ENCODE results near the gene ZMYM3. TPM values are rescaled to one million over a fixed set of nuclear protein-coding genes. Genes with fewer than 3 reads are reported as not detected.
"Not testable (repeated sequence)": the region's sequence is repeated elsewhere in the genome, so short reads cannot be mapped to it uniquely, and the experiment has no call there.

ZMYM3 gene
- total and polyA plus RNA-seq, 3 experiments from 2014 or later, result 7.4 to 16.7 (median 16.5) TPM

DNA sequence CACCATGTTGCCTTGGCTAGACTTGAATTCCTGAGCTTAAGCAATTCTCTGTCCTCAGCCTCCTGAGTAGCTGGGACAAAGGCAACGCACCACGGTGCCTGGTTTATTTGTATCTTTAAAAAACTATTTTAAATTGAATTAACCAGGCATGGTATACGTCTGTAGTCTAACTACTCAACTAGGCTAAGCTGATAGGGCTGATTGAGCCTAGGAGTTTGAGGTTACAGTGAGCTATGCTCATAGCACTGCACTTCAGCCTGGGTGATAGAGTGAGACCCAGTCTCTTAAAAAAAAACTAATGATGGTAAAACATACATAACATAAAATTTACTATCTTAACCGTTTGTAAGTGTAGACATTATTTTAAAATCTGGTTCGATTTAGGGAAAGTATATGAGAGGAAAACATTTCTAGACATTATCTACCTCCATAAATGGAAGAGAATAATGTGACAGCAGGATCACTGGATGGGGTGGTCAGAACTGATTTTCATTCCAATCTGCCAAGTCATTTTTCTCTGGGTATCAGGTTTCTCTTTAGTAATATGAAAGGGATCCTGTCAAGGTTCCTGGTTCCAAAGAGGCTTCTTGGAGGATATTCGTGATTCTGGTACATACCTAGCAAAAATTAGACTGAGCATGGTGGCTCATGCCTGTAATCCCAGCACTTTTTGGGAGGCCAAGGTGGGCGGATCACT, 38.9 kb upstream of the ZMYM3 start:
- peaks cover 8 to 20% (median 8%) of the 10 kb centered on the region in 3 donors for H3K4me1 Mint-ChIP-seq
- H3K4me1 ChIP-seq (ENCODE audit: insufficient read depth, low read length), result no peaks in the 10 kb centered on the region
- peak overlapping the region in 1 of 8 donors; percentile 54 for H3K27ac Mint-ChIP-seq
- DNase-seq, result no peak
- no peaks in the 10 kb centered on the region for H3K27me3 ChIP-seq (ENCODE audit: insufficient read depth, low read length, poor library complexity, severe bottlenecking)
- H3K9me3 Mint-ChIP-seq, result no peaks in the 10 kb centered on the region
- peaks cover 46% of the 10 kb centered on the region for H3K36me3 ChIP-seq (ENCODE audit: insufficient read depth, low read length)
- no peaks in the 10 kb centered on the region for H3K9me3 ChIP-seq (ENCODE audit: low read length)
- no peak overlapping the region for H3K4me3 ChIP-seq (ENCODE audit: low read length)
- CTCF ChIA-PET, result interaction anchor here (1.3 to 1.7 kb wide), 2 partner anchors 9 to 114 kb away, joined by 3 to 6 read pairs; partner anchors contain the start of gene NONO
- POLR2A ChIA-PET, result no interaction called here
- no peaks in the 10 kb centered on the region for H3K27me3 Mint-ChIP-seq
- no peak overlapping the region for H3K27ac ChIP-seq (ENCODE audit: low read depth, low read length)
- peaks cover 0 to 60% (median 3%) of the 10 kb centered on the region in 3 donors for H3K36me3 Mint-ChIP-seq
- no peak overlapping the region for H3K4me3 Mint-ChIP-seq

DNA sequence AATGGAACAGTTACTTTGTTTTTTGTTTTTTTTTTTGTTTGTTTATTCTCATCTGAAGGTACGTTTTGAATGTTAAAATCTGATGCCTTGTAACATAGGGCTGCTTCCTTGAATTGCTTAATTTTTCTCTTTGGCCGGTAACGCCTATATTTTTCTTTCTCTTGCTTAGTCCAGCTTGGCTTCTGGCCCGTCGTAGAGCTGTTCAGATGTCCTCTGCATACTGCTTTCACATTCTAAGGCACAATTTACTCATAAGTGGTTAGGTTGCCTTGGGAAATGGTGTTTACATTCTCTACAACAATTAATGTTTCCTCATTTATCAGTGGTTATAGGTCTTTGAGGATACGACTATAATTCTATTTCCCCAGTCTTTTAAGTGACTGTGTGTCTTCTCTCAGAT, 37.4 kb upstream of the ZMYM3 start:
- CTCF ChIA-PET, result interaction anchor here (1.7 kb wide), 1 partner anchor 8 kb away, joined by 6 read pairs; the partner anchor contains the start of gene NONO
- H3K27ac ChIP-seq (ENCODE audit: low read depth, low read length), result no peak overlapping the region
- POLR2A ChIA-PET, result interaction anchor here (0.7 kb wide), 1 partner anchor 518 kb away, joined by 3 read pairs; no protein-coding TSS in a partner anchor
- Mint-ChIP-seq H3K4me3 (no peak overlapping the region), H3K27me3 (no peaks in the 10 kb centered on the region), H3K9me3 (no peaks in the 10 kb centered on the region), H3K4me1 (peaks cover 14 to 31% (median 15%) of the 10 kb centered on the region in 3 donors), H3K27ac (peak overlapping the region in 2 of 8 donors; percentile 66 to 73), H3K36me3 (peaks cover 0 to 47% (median 0%) of the 10 kb centered on the region in 3 donors)
- no peaks in the 10 kb centered on the region for H3K4me1 ChIP-seq (ENCODE audit: insufficient read depth, low read length)
- no peak for DNase-seq
- peaks cover 33% of the 10 kb centered on the region for H3K36me3 ChIP-seq (ENCODE audit: insufficient read depth, low read length)
- H3K27me3 ChIP-seq (ENCODE audit: insufficient read depth, low read length, poor library complexity, severe bottlenecking), result no peaks in the 10 kb centered on the region
- no peak overlapping the region for H3K4me3 ChIP-seq (ENCODE audit: low read length)
- no peaks in the 10 kb centered on the region for H3K9me3 ChIP-seq (ENCODE audit: low read length)

DNA sequence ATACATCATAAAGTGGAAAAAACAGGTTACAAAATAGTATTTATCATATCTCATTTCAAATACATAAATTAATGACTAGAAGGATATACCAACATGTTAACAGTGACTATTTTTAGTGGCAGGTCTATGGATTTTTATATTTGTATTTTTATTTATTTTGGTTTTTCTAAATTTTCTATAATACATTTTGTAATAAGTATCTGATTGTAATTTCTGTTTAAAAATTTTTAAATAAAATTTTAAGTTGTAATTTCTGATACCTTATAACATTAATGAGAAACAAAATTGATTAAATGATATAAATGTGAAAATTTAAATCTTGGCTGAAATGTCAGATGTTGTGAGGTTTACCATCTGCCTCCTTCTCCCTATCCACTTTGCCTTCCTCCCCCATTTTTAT, 32.0 kb upstream of the ZMYM3 start:
- Histone ChIP-seq H3K27ac (ENCODE audit: low read depth, low read length) (no peak overlapping the region), H3K9me3 (ENCODE audit: low read length) (no peaks in the 10 kb centered on the region), H3K4me1 (ENCODE audit: insufficient read depth, low read length) (peaks cover 16% of the 10 kb centered on the region), H3K27me3 (ENCODE audit: insufficient read depth, low read length, poor library complexity, severe bottlenecking) (no peaks in the 10 kb centered on the region), H3K36me3 (ENCODE audit: insufficient read depth, low read length) (peaks cover 5% of the 10 kb centered on the region), H3K4me3 (ENCODE audit: low read length) (no peak overlapping the region)
- no peak for DNase-seq
- Mint-ChIP-seq H3K9me3 (no peaks in the 10 kb centered on the region), H3K27ac (peak overlapping the region in 2 of 8 donors; percentile 70 to 98), H3K36me3 (peaks cover 0 to 33% (median 0%) of the 10 kb centered on the region in 3 donors), H3K4me1 (peaks cover 29 to 51% (median 37%) of the 10 kb centered on the region in 3 donors), H3K27me3 (peaks cover 0 to 1% of the 10 kb centered on the region in 2 donors), H3K4me3 (peak overlapping the region in 6 of 7 donors; percentile 40 to 99 (median 74))
- ChIA-PET POLR2A (no interaction called here), CTCF (no interaction called here)

DNA sequence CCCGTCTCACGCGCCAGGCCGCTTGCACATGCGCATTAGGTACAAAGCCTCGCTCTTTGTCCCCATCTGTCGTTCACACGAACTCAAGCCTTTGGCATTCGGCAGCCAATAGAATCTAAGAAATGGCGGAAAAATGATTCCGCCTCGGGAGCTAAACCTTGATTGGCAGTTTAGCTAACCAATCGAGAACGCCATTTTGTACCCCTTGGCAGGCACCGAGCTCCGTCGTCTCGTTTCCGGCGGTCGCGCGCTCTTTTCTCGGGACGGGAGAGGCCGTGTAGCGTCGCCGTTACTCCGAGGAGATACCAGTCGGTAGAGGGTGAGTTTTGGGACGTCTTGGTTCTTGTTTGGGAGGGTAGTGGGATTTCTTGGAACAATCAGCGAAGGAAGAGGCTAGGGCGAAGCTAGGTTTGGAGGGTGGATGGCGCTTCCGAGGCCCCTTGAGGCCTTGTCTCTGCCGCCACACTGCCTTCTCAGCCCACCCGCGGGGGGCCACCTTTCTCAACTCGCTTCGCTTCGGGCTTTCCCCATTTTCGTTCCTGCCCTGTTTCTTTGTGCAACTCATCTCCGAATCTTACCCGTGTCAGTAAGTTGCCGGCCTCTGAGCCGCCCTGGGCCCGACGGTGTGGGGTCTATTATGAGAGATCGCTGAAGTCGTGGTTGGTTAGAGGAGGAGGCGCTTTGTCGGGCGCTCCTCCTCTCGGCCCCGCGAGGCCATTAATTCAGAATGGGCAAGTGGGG, 29.6 kb upstream of the ZMYM3 start, which contains the start of gene NONO:
Gene NONO (plus strand): TSS at position 233 of the 741 bp plus-strand sequence. CDS start 7,003 bp downstream, outside the sequence.
- no peaks in the 10 kb centered on the region for H3K9me3 Mint-ChIP-seq
- H3K27me3 Mint-ChIP-seq, result peaks cover 0 to 3% of the 10 kb centered on the region in 2 donors
- no peaks in the 10 kb centered on the region for H3K27me3 ChIP-seq (ENCODE audit: insufficient read depth, low read length, poor library complexity, severe bottlenecking)
- peaks cover 16% of the 10 kb centered on the region for H3K4me1 ChIP-seq (ENCODE audit: insufficient read depth, low read length)
- H3K4me1 Mint-ChIP-seq, result peaks cover 25 to 39% (median 32%) of the 10 kb centered on the region in 3 donors
- H3K36me3 Mint-ChIP-seq, result peaks cover 0 to 22% (median 0%) of the 10 kb centered on the region in 3 donors
- H3K36me3 ChIP-seq (ENCODE audit: insufficient read depth, low read length), result no peaks in the 10 kb centered on the region
- H3K9me3 ChIP-seq (ENCODE audit: low read length), result no peaks in the 10 kb centered on the region
- H3K27ac Mint-ChIP-seq, result peak within 1 kb of the TSS; percentile 98 to 100 (median 99)
- H3K4me3 ChIP-seq (ENCODE audit: low read length), result peak within 1 kb of the TSS; percentile 65
- peak within 1 kb of the TSS; percentile 95 to 100 (median 97) for H3K4me3 Mint-ChIP-seq
- peak; percentile 74 to 92 (median 88) for DNase-seq
- ChIA-PET POLR2A (interaction anchor here (0.7 to 2.3 kb wide), 6 partner anchors 29 to 249 kb away, joined by 3 to 30 read pairs (median 11); partner anchors contain the start of genes OGT, TAF1 and ZMYM3), CTCF (interaction anchor here (0.8 to 1.8 kb wide), 7 partner anchors 9 to 103 kb away, joined by 3 to 8 read pairs (median 4); partner anchors contain the start of gene TAF1)
- peak within 1 kb of the TSS; percentile 89 for H3K27ac ChIP-seq (ENCODE audit: low read depth, low read length)

DNA sequence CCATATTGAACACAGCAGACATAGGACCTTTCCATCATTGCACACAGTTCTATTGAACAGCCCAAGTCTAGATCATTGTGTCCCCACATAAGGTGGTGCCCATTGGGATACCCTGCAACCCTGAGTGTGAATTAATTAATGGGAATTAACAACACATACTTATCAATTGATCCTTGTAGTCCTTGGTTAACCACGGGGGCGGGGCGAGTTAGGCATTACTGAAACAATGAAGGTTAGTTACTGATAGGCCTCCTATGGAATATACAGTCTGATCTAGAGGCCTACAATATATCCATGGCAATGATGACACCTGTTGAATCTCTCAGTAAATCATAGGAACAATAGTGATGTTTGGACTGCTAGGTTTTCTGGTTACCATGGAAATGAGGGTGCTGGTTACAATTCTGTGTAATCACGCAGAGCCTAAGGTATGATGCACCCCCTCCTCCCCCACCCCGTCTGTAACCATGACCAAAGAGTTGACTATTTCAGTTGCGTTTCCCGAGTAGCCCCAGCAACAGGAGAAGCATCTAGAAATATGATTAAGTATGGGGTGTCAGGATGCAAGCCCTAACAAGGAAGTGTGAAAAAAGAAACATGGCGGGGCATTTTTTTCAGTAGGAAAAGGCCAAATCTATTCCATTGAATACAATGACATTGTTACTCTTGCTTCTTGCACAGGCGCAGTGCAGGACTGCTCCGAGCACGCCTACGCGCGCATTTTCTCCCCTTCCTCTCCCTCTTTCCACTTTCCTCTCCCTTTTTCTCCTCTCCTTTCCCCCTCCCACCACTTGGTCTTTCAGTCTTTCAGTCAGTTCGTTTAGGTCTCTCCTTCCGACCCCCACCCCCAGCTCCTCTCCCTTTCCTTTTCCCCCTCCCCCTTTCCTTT, 28.8 kb upstream of the ZMYM3 start:
- Mint-ChIP-seq H3K9me3 (no peaks in the 10 kb centered on the region), H3K4me3 (peak overlapping the region; percentile 95 to 100 (median 97)), H3K4me1 (peaks cover 23 to 37% (median 30%) of the 10 kb centered on the region in 3 donors), H3K27ac (peak overlapping the region; percentile 98 to 100 (median 99)), H3K36me3 (peaks cover 0 to 21% (median 0%) of the 10 kb centered on the region in 3 donors), H3K27me3 (peaks cover 0 to 3% of the 10 kb centered on the region in 2 donors)
- no peaks in the 10 kb centered on the region for H3K36me3 ChIP-seq (ENCODE audit: insufficient read depth, low read length)
- no peaks in the 10 kb centered on the region for H3K9me3 ChIP-seq (ENCODE audit: low read length)
- CTCF ChIA-PET, result interaction anchor here (0.8 to 1.8 kb wide), 7 partner anchors 10 to 102 kb away, joined by 3 to 8 read pairs (median 4); partner anchors contain the start of gene TAF1
- H3K4me1 ChIP-seq (ENCODE audit: insufficient read depth, low read length), result peaks cover 16% of the 10 kb centered on the region
- H3K27ac ChIP-seq (ENCODE audit: low read depth, low read length), result peak overlapping the region; percentile 89
- H3K27me3 ChIP-seq (ENCODE audit: insufficient read depth, low read length, poor library complexity, severe bottlenecking), result no peaks in the 10 kb centered on the region
- DNase-seq, result peak in 3 of 5 donors; percentile 5 to 64 (median 37)
- peak overlapping the region; percentile 56 for H3K4me3 ChIP-seq (ENCODE audit: low read length)
- POLR2A ChIA-PET, result interaction anchor here (0.7 to 2.3 kb wide), 6 partner anchors 28 to 249 kb away, joined by 3 to 30 read pairs (median 11); partner anchors contain the start of genes OGT, TAF1 and ZMYM3

DNA sequence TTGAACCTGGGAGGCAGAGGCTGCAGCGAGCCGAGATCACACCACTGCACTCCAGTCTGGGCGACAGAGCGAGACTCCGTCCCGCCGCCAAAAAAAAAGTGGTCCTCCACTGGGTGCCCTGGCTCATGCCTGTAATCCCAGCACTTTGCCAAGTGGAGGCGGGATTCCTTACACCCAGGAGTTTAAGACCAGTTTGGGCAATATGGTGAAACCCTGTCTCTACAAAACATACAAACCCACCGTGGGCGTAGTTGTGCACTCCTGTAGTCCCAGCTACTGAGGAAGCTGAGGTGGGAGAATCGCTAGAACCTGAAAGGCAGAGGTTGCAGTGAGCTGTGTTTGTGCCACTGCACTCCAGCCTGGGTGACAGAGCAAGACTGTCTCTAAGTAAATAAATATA, 27.4 kb upstream of the ZMYM3 start:
- peaks cover 16% of the 10 kb centered on the region for H3K4me1 ChIP-seq (ENCODE audit: insufficient read depth, low read length)
- H3K36me3 Mint-ChIP-seq, result peaks cover 0 to 20% (median 0%) of the 10 kb centered on the region in 3 donors
- H3K27me3 Mint-ChIP-seq; H3K9me3 Mint-ChIP-seq; DNase-seq; H3K27me3 ChIP-seq (ENCODE audit: insufficient read depth, low read length, poor library complexity, severe bottlenecking); H3K27ac ChIP-seq (ENCODE audit: low read depth, low read length); H3K9me3 ChIP-seq (ENCODE audit: low read length); CTCF ChIA-PET; H3K36me3 ChIP-seq (ENCODE audit: insufficient read depth, low read length); H3K4me3 ChIP-seq (ENCODE audit: low read length); H3K27ac Mint-ChIP-seq: not testable (repeated sequence)
- H3K4me3 Mint-ChIP-seq, result peak overlapping the region in 1 of 7 donors; percentile 11
- peaks cover 16 to 25% (median 23%) of the 10 kb centered on the region in 3 donors for H3K4me1 Mint-ChIP-seq
- POLR2A ChIA-PET, result interaction anchor here (0.7 kb wide), 1 partner anchor 213 kb away, joined by 8 read pairs; the partner anchor contains the start of gene SNX12

DNA sequence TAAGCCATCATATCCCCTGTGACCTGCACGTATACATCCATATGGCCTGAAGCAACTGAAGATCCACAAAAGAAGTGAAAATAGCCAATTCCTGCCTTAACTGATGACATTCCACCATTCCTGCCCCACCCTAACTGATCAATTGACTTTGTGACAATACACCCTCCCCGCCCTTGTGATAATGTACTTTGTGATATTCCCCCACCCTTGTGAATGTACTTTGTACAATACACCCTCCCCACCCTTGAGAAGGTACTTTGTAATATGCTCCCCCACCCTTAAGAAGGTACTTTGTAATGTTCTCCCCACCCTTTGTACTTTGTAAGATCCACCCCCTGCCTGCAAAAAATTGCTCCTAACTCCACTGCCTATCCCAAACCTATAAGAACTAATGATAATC, 18.4 kb upstream of the ZMYM3 start:
- H3K36me3 Mint-ChIP-seq; H3K9me3 Mint-ChIP-seq; DNase-seq; H3K27me3 Mint-ChIP-seq; CTCF ChIA-PET; H3K27ac Mint-ChIP-seq; H3K4me3 Mint-ChIP-seq; H3K27ac ChIP-seq (ENCODE audit: low read depth, low read length); H3K4me1 ChIP-seq (ENCODE audit: insufficient read depth, low read length); H3K9me3 ChIP-seq (ENCODE audit: low read length); H3K4me1 Mint-ChIP-seq; POLR2A ChIA-PET; H3K36me3 ChIP-seq (ENCODE audit: insufficient read depth, low read length); H3K4me3 ChIP-seq (ENCODE audit: low read length); H3K27me3 ChIP-seq (ENCODE audit: insufficient read depth, low read length, poor library complexity, severe bottlenecking): not testable (repeated sequence)
